ENCODE results near the gene FBXO30. TPM values are rescaled to one million over a fixed set of nuclear protein-coding genes. Genes with fewer than 3 reads are reported as not detected.

The FBXO30 gene
- total and polyA plus RNA-seq, 10 donors = 2.1 to 11.1 (median 8.7) TPM

DNA sequence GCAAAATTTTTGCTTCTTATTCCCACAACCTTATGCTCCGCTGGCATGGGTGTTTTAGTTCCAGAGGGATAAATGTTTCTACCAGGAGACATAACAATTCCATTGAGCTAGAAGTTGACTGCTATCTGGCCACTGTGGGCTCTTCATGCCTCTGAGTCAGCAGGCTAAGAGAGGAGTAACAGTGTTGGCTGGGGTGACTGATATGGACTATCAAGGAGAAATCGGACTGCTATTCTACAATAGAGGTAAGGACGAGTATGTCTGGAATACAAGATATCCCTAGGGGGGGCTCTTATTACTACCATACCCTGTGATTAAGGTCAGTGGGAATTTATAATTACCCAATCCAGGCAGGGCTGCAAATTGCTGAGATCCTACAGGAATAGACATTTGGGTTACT, 26.9 kb downstream of the FBXO30 start:
- intact Hi-C loops (cut with DNase I; ENCODE audit: low total_unique reads) = no loop called here
- no peak overlapping the region for H3K4me3 ChIP-seq

GRCh38 chr6:145784683-145785082, 29.9 kb downstream of the FBXO30 start:
- WGBS, 5 donors = 79 to 100% (median 95%) methylated on average over 1 of the region's 1 CpG
- peaks cover 0 to 9% (median 1%) of the 10 kb centered on the region in 8 donors for H3K9me3 ChIP-seq
- no peak overlapping the region for H3K27ac ChIP-seq
- no peaks in the 10 kb centered on the region for H3K27me3 ChIP-seq (replicated peaks in 1 of 7)
- H3K4me3 ChIP-seq = no peak overlapping the region
- no peak for TF ChIP-seq POLR2AphosphoS5 (IDR thresholded peaks at IDR 0.05)
- TF ChIP-seq POLR2A (IDR thresholded peaks at IDR 0.05) = no peak
- TF ChIP-seq CTCF (IDR thresholded peaks at IDR 0.05 in 8 of 11, conservative IDR thresholded peaks at IDR 0.05 in 3 of 11) = no peak
- peaks cover 0 to 12% (median 0%) of the 10 kb centered on the region in 6 donors for H3K36me3 ChIP-seq
- no peak for DNase-seq
- no peaks in the 10 kb centered on the region for H3K4me1 ChIP-seq
- intact Hi-C loops (cut with DNase I; ENCODE audit: low total_unique reads) = no loop called here

More for the DNA sequence above, 26.9 kb downstream of the FBXO30 start:
- H3K4me1 ChIP-seq = no peaks in the 10 kb centered on the region
- no peak for TF ChIP-seq POLR2AphosphoS5 (IDR thresholded peaks at IDR 0.05)
- no peak for TF ChIP-seq POLR2A (IDR thresholded peaks at IDR 0.05)
- TF ChIP-seq CTCF (IDR thresholded peaks at IDR 0.05 in 8 of 11, conservative IDR thresholded peaks at IDR 0.05 in 3 of 11) = no peak
- no peak overlapping the region for H3K27ac ChIP-seq
- H3K9me3 ChIP-seq = peaks cover 0 to 36% (median 21%) of the 10 kb centered on the region in 8 donors
- no peaks in the 10 kb centered on the region for H3K27me3 ChIP-seq (replicated peaks in 1 of 7)
- H3K36me3 ChIP-seq = peaks cover 0 to 19% (median 1%) of the 10 kb centered on the region in 6 donors
- no peak for DNase-seq
- WGBS, 5 donors = 93 to 100% (median 96%) methylated on average over 3 of the region's 3 CpGs

DNA sequence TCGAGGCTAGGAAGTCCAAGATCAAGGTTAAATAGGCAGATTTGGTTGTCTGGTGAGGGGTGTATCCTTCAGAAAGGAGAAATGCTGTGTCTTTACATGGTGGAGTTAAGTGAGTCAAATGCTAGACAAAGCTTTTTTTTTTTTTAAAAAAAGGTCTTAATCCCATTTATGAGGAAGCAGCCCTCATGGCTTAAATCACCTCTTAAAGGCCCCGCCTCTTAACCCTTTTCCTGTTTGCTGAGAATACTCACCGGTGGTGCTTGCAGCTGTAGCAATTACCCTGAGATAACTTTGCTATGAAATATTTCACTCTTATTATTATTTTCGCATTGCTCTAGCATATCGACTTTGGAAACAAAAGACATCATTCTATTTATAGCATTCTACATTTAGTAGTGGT, 30.8 kb downstream of the FBXO30 start:
- intact Hi-C loops (cut with DNase I; ENCODE audit: low total_unique reads) = no loop called here
- H3K27ac ChIP-seq = no peak overlapping the region
- TF ChIP-seq POLR2A (IDR thresholded peaks at IDR 0.05) (no peak), CTCF (IDR thresholded peaks at IDR 0.05 in 8 of 11, conservative IDR thresholded peaks at IDR 0.05 in 3 of 11) (no peak), POLR2AphosphoS5 (IDR thresholded peaks at IDR 0.05) (no peak)

DNA sequence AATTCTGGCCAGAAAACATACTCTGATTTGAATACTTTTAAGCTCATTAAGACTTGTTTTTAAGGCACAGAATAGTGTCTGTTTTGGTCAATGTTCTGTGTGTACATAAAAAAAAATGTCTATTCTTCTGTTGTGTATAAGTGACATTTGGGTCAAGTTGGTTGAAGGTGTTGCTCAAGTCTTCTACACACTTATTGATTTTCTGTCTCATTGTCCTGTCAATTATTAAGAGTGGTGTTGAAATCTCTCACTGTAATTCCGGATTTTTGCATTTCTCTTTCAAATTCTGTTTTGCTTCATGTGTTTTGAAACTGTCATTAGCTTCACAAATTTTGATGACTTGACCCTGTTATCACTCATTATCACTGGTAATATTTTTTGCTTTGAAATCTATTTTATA, 41.7 kb downstream of the FBXO30 start:
- no peak for DNase-seq
- Histone ChIP-seq H3K9me3 (peaks cover 0 to 27% (median 0%) of the 10 kb centered on the region in 8 donors), H3K36me3 (no peaks in the 10 kb centered on the region), H3K4me1 (no peaks in the 10 kb centered on the region), H3K4me3 (no peak overlapping the region), H3K27me3 (replicated peaks in 1 of 7) (no peaks in the 10 kb centered on the region), H3K27ac (no peak overlapping the region)
- intact Hi-C loops (cut with DNase I; ENCODE audit: low total_unique reads) = no loop called here
- WGBS, 5 donors = 80 to 90% (median 83%) methylated on average over 1 of the region's 1 CpG
- TF ChIP-seq POLR2AphosphoS5 (IDR thresholded peaks at IDR 0.05) (no peak), CTCF (IDR thresholded peaks at IDR 0.05 in 8 of 11, conservative IDR thresholded peaks at IDR 0.05 in 3 of 11) (no peak), POLR2A (IDR thresholded peaks at IDR 0.05) (no peak)

More for the DNA sequence above, 30.8 kb downstream of the FBXO30 start:
- no peaks in the 10 kb centered on the region for H3K4me1 ChIP-seq
- 61 to 69% (median 67%) methylated on average over 5 of the region's 5 CpGs for WGBS, 5 donors
- peaks cover 0 to 10% (median 0%) of the 10 kb centered on the region in 8 donors for H3K9me3 ChIP-seq
- H3K4me3 ChIP-seq = no peak overlapping the region
- H3K36me3 ChIP-seq = peaks cover 0 to 12% (median 0%) of the 10 kb centered on the region in 6 donors
- DNase-seq = no peak
- no peaks in the 10 kb centered on the region for H3K27me3 ChIP-seq (replicated peaks in 1 of 7)

Measured in spleen (tissue), 11 donors.